Loucy (cell line): ENCODE measurements around the gene AHCYL1.

Experiments
- CTCF ChIP-seq: fragments of 200-600 bp; sonication (generic); conservative IDR thresholded peaks from 2 replicates; pipeline ENCODE4 v1.5.1; 2014; ENCODE audit warnings: mild to moderate bottlenecking, antibody characterized with exemption, low read length
- EZH2phosphoT487 ChIP-seq: fragments of 200-600 bp; IDR thresholded peaks from 2 replicates; pipeline ENCODE4 v1.6.1; 2018; ENCODE audit warnings: antibody characterized with exemption, mild to moderate bottlenecking, moderate library complexity, borderline replicate concordance

- TF ChIP-seq CTCF = no peak
- no peak for TF ChIP-seq EZH2phosphoT487
Observed at GRCh38 chr1:109942434-109942833, 42.1 kb upstream of the AHCYL1 start.
